M059J (cell line): ENCODE results near the gene ODAPH. TPM values are rescaled to one million over a fixed set of nuclear protein-coding genes. Genes with fewer than 3 reads are reported as not detected.
A peak's percentile ranks its signal among the peaks of the same experiment; 100 is the strongest.
"Not testable (repeated sequence)": the region's sequence is repeated elsewhere in the genome, so short reads cannot be mapped to it uniquely, and the experiment has no call there.

Experiments
- DNase-seq: peaks from one replicate; pipeline ENCODE4 v3.0.0-alpha.2; 2012; ENCODE audit warnings: low read depth
- total RNA-seq: library from RNA; depleted of rRNA; stranded (reverse); fragments of >200 nt; shearing (Covaris generic); gene quantifications from 2 replicates; pipeline ENCODE4 v1.2.3, GENCODE V29; 2014; rRNA removed

ODAPH gene
- 0.10 TPM in 1 of 2 replicates, not detected in the other for total RNA-seq

- DNase-seq, result peak; percentile 89
Measured at GRCh38 chr4:75555294-75556164, at the start of gene ODAPH. TSS of gene ODAPH (plus strand) at chr4:75556066. CDS start at chr4:75556083, 17 bp downstream.

GRCh38 chr4:75509592-75509991, 46.3 kb upstream of the ODAPH start:
- not testable (repeated sequence) for DNase-seq

- DNase-seq, result no peak
Measured at GRCh38 chr4:75511841-75512240, 44.0 kb upstream of the ODAPH start.

GRCh38 chr4:75512386-75513211, 43.3 kb upstream of the ODAPH start:
- DNase-seq, result peak; percentile 64

GRCh38 chr4:75513526-75514130, 42.2 kb upstream of the ODAPH start:
- DNase-seq, result peak; percentile 3

GRCh38 chr4:75514131-75514948, 41.5 kb upstream of the ODAPH start, which contains the start of the genes RCHY1 and THAP6:
TSS of gene RCHY1 (minus strand) at chr4:75514403. CDS start at chr4:75514286, 117 bp downstream.
TSS of gene THAP6 (plus strand) at chr4:75514473. CDS start at chr4:75515453, 980 bp downstream.
- DNase-seq, result peak; percentile 95

- DNase-seq, result no peak
Measured at GRCh38 chr4:75514949-75515612, 40.8 kb upstream of the ODAPH start.

GRCh38 chr4:75516144-75516543, 39.7 kb upstream of the ODAPH start:
- no peak for DNase-seq

- DNase-seq, result not testable (repeated sequence)
Measured at GRCh38 chr4:75519452-75519851, 36.4 kb upstream of the ODAPH start.

GRCh38 chr4:75525086-75525485, 30.8 kb upstream of the ODAPH start:
- DNase-seq, result no peak

GRCh38 chr4:75525910-75526309, 30.0 kb upstream of the ODAPH start:
- peak; percentile 7 for DNase-seq

GRCh38 chr4:75527482-75527881, 28.4 kb upstream of the ODAPH start:
- no peak for DNase-seq

- no peak for DNase-seq
Measured at GRCh38 chr4:75530556-75531322, 25.1 kb upstream of the ODAPH start.

GRCh38 chr4:75531536-75532143, 24.2 kb upstream of the ODAPH start:
- DNase-seq, result not testable (repeated sequence)

GRCh38 chr4:75533339-75533887, 22.5 kb upstream of the ODAPH start:
- not testable (repeated sequence) for DNase-seq

- not testable (repeated sequence) for DNase-seq
Measured at GRCh38 chr4:75533926-75534325, 21.9 kb upstream of the ODAPH start.

GRCh38 chr4:75537308-75537707, 18.6 kb upstream of the ODAPH start:
- not testable (repeated sequence) for DNase-seq

GRCh38 chr4:75542824-75543223, 13.0 kb upstream of the ODAPH start:
- DNase-seq, result peak; percentile 89

- not testable (repeated sequence) for DNase-seq
Measured at GRCh38 chr4:75544220-75544619, 11.6 kb upstream of the ODAPH start.
